ENCODE data around the gene ANO1. TPM values are rescaled to one million over a fixed set of nuclear protein-coding genes. Genes with fewer than 3 reads are reported as not detected.

ANO1 gene
- total RNA-seq, 1 experiment from 2014 or later: 41.7 TPM

DNA sequence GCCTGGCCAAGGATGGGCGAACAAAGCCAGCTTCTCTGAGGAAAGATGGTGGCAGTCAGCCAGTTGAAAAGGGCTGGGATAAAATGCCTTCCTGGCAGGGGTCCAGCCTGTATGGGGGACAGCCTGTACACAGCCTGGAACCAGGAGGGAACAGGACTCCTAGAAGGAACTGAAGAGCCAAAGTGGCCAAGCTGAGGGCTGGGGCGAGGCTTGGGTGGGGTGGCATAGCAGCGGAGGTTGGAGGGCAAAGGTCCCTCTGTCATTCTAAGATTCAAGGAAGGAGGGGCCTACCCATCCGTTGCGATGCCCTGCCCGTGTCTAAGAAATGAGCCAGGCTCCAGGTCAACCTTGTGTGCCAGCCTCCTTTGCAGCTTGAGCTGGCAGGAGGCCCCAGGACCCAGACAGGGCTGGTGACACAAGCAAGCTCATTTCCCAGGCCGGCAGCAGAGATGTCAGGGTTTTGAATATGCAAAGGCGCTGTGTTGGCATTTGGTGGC is 147.6 kb downstream of the ANO1 start (continued):
- TF ChIP-seq, protein P1, sequence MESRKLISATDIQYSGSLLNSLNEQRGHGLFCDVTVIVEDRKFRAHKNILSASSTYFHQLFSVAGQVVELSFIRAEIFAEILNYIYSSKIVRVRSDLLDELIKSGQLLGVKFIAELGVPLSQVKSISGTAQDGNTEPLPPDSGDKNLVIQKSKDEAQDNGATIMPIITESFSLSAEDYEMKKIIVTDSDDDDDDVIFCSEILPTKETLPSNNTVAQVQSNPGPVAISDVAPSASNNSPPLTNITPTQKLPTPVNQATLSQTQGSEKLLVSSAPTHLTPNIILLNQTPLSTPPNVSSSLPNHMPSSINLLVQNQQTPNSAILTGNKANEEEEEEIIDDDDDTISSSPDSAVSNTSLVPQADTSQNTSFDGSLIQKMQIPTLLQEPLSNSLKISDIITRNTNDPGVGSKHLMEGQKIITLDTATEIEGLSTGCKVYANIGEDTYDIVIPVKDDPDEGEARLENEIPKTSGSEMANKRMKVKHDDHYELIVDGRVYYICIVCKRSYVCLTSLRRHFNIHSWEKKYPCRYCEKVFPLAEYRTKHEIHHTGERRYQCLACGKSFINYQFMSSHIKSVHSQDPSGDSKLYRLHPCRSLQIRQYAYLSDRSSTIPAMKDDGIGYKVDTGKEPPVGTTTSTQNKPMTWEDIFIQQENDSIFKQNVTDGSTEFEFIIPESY (IDR thresholded peaks at IDR 0.05; ENCODE audit: extremely low read depth, insufficient replicate concordance, low read length): no peak
- TF ChIP-seq JUND (IDR thresholded peaks at IDR 0.05): no peak
- no peak for TF ChIP-seq ATF3 (IDR thresholded peaks at IDR 0.05)
- TF ChIP-seq EZH2phosphoT487 (IDR thresholded peaks at IDR 0.05; ENCODE audit: borderline replicate concordance): no peak
- no peak for TF ChIP-seq SP1 (IDR thresholded peaks at IDR 0.05; ENCODE audit: low read depth)
- no peak for TF ChIP-seq YY1 (IDR thresholded peaks at IDR 0.05; ENCODE audit: extremely low read depth, insufficient replicate concordance, low read depth, low read length)
- no peak for TF ChIP-seq SIN3A (IDR thresholded peaks at IDR 0.05; ENCODE audit: low read depth)
- no peak for TF ChIP-seq EGR1 (IDR thresholded peaks at IDR 0.05; ENCODE audit: low read depth)
- TF ChIP-seq ZNF274 (IDR thresholded peaks at IDR 0.05; ENCODE audit: low read depth, low read length): no peak

GRCh38 chr11:70226183-70226582 is 148.1 kb downstream of the ANO1 start:
- no peaks in the 10 kb centered on the region for H3K9me2 ChIP-seq (ENCODE audit: insufficient read depth)
- no peaks in the 10 kb centered on the region for H3K9me3 ChIP-seq (ENCODE audit: control insufficient read depth in 1 of 2, insufficient read depth in 1 of 2, low read depth in 1 of 2, low read length in 2 of 2)
- H3K9ac ChIP-seq (ENCODE audit: low read length): no peak overlapping the region
- ChIA-PET POLR2A (no interaction called here), CTCF (interaction anchor here (0.6 kb wide), 1 partner anchor 23 kb away, joined by 3 read pairs; no protein-coding TSS in a partner anchor), RAD21 (ENCODE audit: low non-redundant PET in 1 of 2, low total read pairs in 2 of 2, uncharacterized antibody in 2 of 2, unreplicated experiment in 2 of 2) (no interaction called here)
- no peak overlapping the region for H3K4me3 ChIP-seq (replicated peaks in 1 of 2; ENCODE audit: low read depth in 1 of 2, low read length in 2 of 2)
- no TSS peak for BruUV-seq (replicated peaks)
- no peak for TF ChIP-seq ZNF274 (IDR thresholded peaks at IDR 0.05; ENCODE audit: low read depth, low read length)
- TF ChIP-seq TCF7L2 (IDR thresholded peaks at IDR 0.05; ENCODE audit: borderline replicate concordance, extremely low read depth, insufficient read depth, insufficient read length): no peak
- TF ChIP-seq EZH2phosphoT487 (IDR thresholded peaks at IDR 0.05; ENCODE audit: borderline replicate concordance): no peak
- no peak for TF ChIP-seq SP1 (IDR thresholded peaks at IDR 0.05; ENCODE audit: low read depth)
- no peak for TF ChIP-seq SIN3A (IDR thresholded peaks at IDR 0.05; ENCODE audit: low read depth)
- no peak overlapping the region for H2AFZ ChIP-seq (ENCODE audit: low read depth, low read length, poor library complexity, severe bottlenecking)
- no peak overlapping the region for H3K4me2 ChIP-seq (ENCODE audit: low read length)
- H3K27ac ChIP-seq (ENCODE audit: low read depth, low read length): no peak overlapping the region
- H3K4me1 ChIP-seq (ENCODE audit: control insufficient read depth in 1 of 2, insufficient read depth in 2 of 2, low read length in 2 of 2): peaks cover 0 to 8% of the 10 kb centered on the region in 2 experiments; a peak in 1 of 4 replicates
- intact Hi-C loops (cut with micrococcal nuclease): no loop called here
- H3K79me2 ChIP-seq (ENCODE audit: insufficient read depth, low read length): no peaks in the 10 kb centered on the region
- no peaks in the 10 kb centered on the region; the same call in 1 of the 2 replicates for H3K27me3 ChIP-seq (ENCODE audit: insufficient read depth, low read length)
- DNase-seq (ENCODE audit: low read depth, low spot score): no peak
- ATAC-seq: no peak
- H3K36me3 ChIP-seq (ENCODE audit: control insufficient read depth in 1 of 2, insufficient read depth in 2 of 2, low read length in 2 of 2): no peaks in the 10 kb centered on the region
- H4K20me1 ChIP-seq (ENCODE audit: insufficient read depth): no peaks in the 10 kb centered on the region

Data from HCT116 (cell line).